AML-193 (cell line): ENCODE results near the gene GPATCH2L.

Experiments
- DNase-seq, 2 experiments: peaks; one replicate each; lab custom pipeline; 2025; lab: John Stamatoyannopoulos, UW

The GPATCH2L gene

GRCh38 chr14:76136476-76137110, 15.1 kb upstream of the GPATCH2L start:
- no peak for DNase-seq

- no peak for DNase-seq
These were observed 13.5 kb upstream of the GPATCH2L start for GRCh38 chr14:76138119-76138757.

- DNase-seq = no peak
These were observed 12.7 kb upstream of the GPATCH2L start for GRCh38 chr14:76138758-76139723.

- DNase-seq = no peak
These were observed 8.1 kb upstream of the GPATCH2L start for GRCh38 chr14:76143642-76144041.

GRCh38 chr14:76146976-76147375, 4.7 kb upstream of the GPATCH2L start:
- DNase-seq = peak; percentile 10

GRCh38 chr14:76149196-76149595, 2.5 kb upstream of the GPATCH2L start:
- no peak for DNase-seq

GRCh38 chr14:76152333-76152681, 585 bp downstream of the GPATCH2L start:
- peak; percentile 87 to 92 for DNase-seq

- no peak for DNase-seq
These were observed 2.2 kb downstream of the GPATCH2L start for GRCh38 chr14:76153919-76154318.

GRCh38 chr14:76154539-76155126, 2.9 kb downstream of the GPATCH2L start:
- no peak for DNase-seq

- no peak for DNase-seq
These were observed 12.1 kb downstream of the GPATCH2L start for GRCh38 chr14:76163668-76164363.

GRCh38 chr14:76168531-76168930, 16.8 kb downstream of the GPATCH2L start:
- DNase-seq = no peak

GRCh38 chr14:76169776-76170175, 18.1 kb downstream of the GPATCH2L start:
- DNase-seq = no peak

- no peak for DNase-seq
These were observed 23.3 kb downstream of the GPATCH2L start for GRCh38 chr14:76174982-76175381.

- no peak for DNase-seq
These were observed 24.2 kb downstream of the GPATCH2L start for GRCh38 chr14:76175942-76176341.

GRCh38 chr14:76181546-76181945, 29.8 kb downstream of the GPATCH2L start:
- peak; percentile 8 to 30 for DNase-seq

GRCh38 chr14:76186308-76187027, 34.7 kb downstream of the GPATCH2L start:
- no peak for DNase-seq

GRCh38 chr14:76191297-76191696, 39.6 kb downstream of the GPATCH2L start:
- DNase-seq = peak; percentile 92 to 93

- DNase-seq = no peak
These were observed 42.0 kb downstream of the GPATCH2L start for GRCh38 chr14:76193696-76194095.

GRCh38 chr14:76194327-76194726, 42.6 kb downstream of the GPATCH2L start:
- no peak for DNase-seq

- no peak for DNase-seq
These were observed 43.3 kb downstream of the GPATCH2L start for GRCh38 chr14:76195003-76195402.
